H1 (cell line): ENCODE measurements around the gene SMIM41. TPM values are rescaled to one million over a fixed set of nuclear protein-coding genes. Genes with fewer than 3 reads are reported as not detected.
"Not testable (repeated sequence)": the region's sequence is repeated elsewhere in the genome, so short reads cannot be mapped to it uniquely, and the experiment has no call there.

Experiments used
- CTCF ChIA-PET: fragments of 300-600 bp; sonication (Branson Sonifier 250); formaldehyde crosslinking; loops from one replicate; lab custom pipeline; 2021; ENCODE audit not compliant: partially characterized antibody; lab: Charles Lee
- POLR2A ChIA-PET: fragments of 300-600 bp; sonication (Branson Sonifier 250); formaldehyde crosslinking; loops from one replicate; lab custom pipeline; 2021; ENCODE audit warnings: inconsistent platforms; ENCODE audit not compliant: partially characterized antibody; lab: Charles Lee
- DNase-seq, 2 experiments: peaks; one replicate each; pipeline versions ENCODE4 v3.0.0 to v3.0.0-alpha.2; 2010 to 2022; ENCODE audit warnings: low spot score in 2 of 2, low read depth in 1 of 2, mixed read lengths in 1 of 2
- FAIRE-seq: peaks from 2 replicates; lab custom pipeline; 2011; peaks lifted over from hg19 to GRCh38; lab: Jason Lieb, UNC
- H2AFZ ChIP-seq: 2 replicates; pipeline ENCODE4 v1.8.1; 2012; ENCODE audit warnings: low read length, inconsistent platforms
- H2AK5ac ChIP-seq: 2 replicates; pipeline ENCODE4 v1.6.1; 2013; ENCODE audit warnings: low read depth, low read length
- H2BK120ac ChIP-seq: replicated peaks from 2 replicates; pipeline ENCODE3; 2013; ENCODE audit warnings: low read depth, low read length, inconsistent platforms
- H2BK12ac ChIP-seq: 2 replicates; pipeline ENCODE4 v1.6.1; 2013; ENCODE audit warnings: low read depth, low read length
- H2BK15ac ChIP-seq: 2 replicates; pipeline ENCODE4 v1.6.1; 2013; ENCODE audit warnings: low read length
- H2BK20ac ChIP-seq: 2 replicates; pipeline ENCODE4 v1.6.1; 2013; ENCODE audit warnings: low read length
- H2BK5ac ChIP-seq: 2 replicates; pipeline ENCODE4 v1.6.1; 2013; ENCODE audit warnings: low read depth, low read length
- H3K14ac ChIP-seq: 2 replicates; pipeline ENCODE4 v1.6.1; 2013; ENCODE audit warnings: inconsistent platforms; ENCODE audit not compliant: insufficient read length
- H3K18ac ChIP-seq: 2 replicates; pipeline ENCODE4 v1.6.1; 2013; ENCODE audit warnings: low read length; ENCODE audit errors: extremely low read depth
- H3K23ac ChIP-seq: 2 replicates; pipeline ENCODE4 v1.6.1; 2013; ENCODE audit warnings: inconsistent platforms; ENCODE audit not compliant: insufficient read length
- H3K23me2 ChIP-seq: 2 replicates; pipeline ENCODE4 v1.6.1; 2013; ENCODE audit warnings: low read depth, low read length
- H3K27ac ChIP-seq: 2 replicates; pipeline ENCODE4 v1.6.1; 2011; ENCODE audit warnings: low read depth, low read length, inconsistent platforms
- H3K27me3 ChIP-seq, 4 experiments: replicated peaks in 1 of 4; 1 replicate in 1 of 4; 2 replicates in 3 of 4; pipeline versions ENCODE4 v1.6.1 to v1.8.1; 2011 to 2013; ENCODE audit warnings: low read length in 3 of 4, mild to moderate bottlenecking in 3 of 4, inconsistent platforms in 2 of 4, mixed read lengths in 2 of 4, moderate library complexity in 1 of 4; ENCODE audit not compliant: control insufficient read depth in 3 of 4, insufficient read depth in 3 of 4; ENCODE audit errors: extremely low read depth in 1 of 4
- H3K36me3 ChIP-seq, 4 experiments: 2 replicates each; pipeline versions ENCODE4 v1.6.1 to v1.8.1; 2011 to 2013; ENCODE audit warnings: mild to moderate bottlenecking in 4 of 4, low read length in 3 of 4, moderate library complexity in 2 of 4, control low read depth in 1 of 4, inconsistent platforms in 1 of 4; ENCODE audit not compliant: insufficient read depth in 4 of 4, control insufficient read depth in 2 of 4
- H3K4ac ChIP-seq: replicated peaks from 2 replicates; pipeline ENCODE3; 2013; ENCODE audit warnings: low read length, low read depth, mixed read lengths, inconsistent platforms; ENCODE audit not compliant: insufficient read length
- H3K4me1 ChIP-seq, 4 experiments: replicated peaks in 1 of 4; 1 replicate in 1 of 4; 2 replicates in 3 of 4; pipeline versions ENCODE4 v1.6.1 to v1.8.1; 2011 to 2013; ENCODE audit warnings: low read length in 3 of 4, inconsistent platforms in 2 of 4, mixed read lengths in 1 of 4; ENCODE audit not compliant: insufficient read depth in 4 of 4, control insufficient read depth in 3 of 4
- H3K4me2 ChIP-seq, 2 experiments: 2 replicates each; pipeline versions ENCODE4 v1.6.1 to v1.8.1; 2011 to 2013; ENCODE audit warnings: low read depth in 2 of 2, low read length in 2 of 2, control low read depth in 1 of 2, inconsistent platforms in 1 of 2, mild to moderate bottlenecking in 1 of 2; ENCODE audit not compliant: insufficient read depth in 1 of 2
- H3K4me3 ChIP-seq, 4 experiments: fragments of 200-600, 300-600 bp in 1 of 4; sonication (generic), shearing (Covaris generic), sonication (Bioruptor Twin) in 1 of 4; 2 replicates each; pipeline versions ENCODE4 v1.5.1 to v1.8.1; 2011 to 2016; ENCODE audit warnings: low read length in 4 of 4, low read depth in 3 of 4, control low read depth in 2 of 4, inconsistent platforms in 2 of 4, mild to moderate bottlenecking in 2 of 4, mixed read lengths in 1 of 4, moderate library complexity in 1 of 4; ENCODE audit not compliant: insufficient read depth in 2 of 4; ENCODE audit errors: extremely low read depth in 1 of 4
- H3K56ac ChIP-seq: replicated peaks from 2 replicates; pipeline ENCODE3; 2013; ENCODE audit warnings: low read depth, mild to moderate bottlenecking, mixed read lengths, low read length, inconsistent platforms; ENCODE audit not compliant: insufficient read length
- H3K79me1 ChIP-seq: 2 replicates; pipeline ENCODE4 v1.6.1; 2013; ENCODE audit warnings: low read depth, low read length, control low read depth
- H3K79me2 ChIP-seq, 2 experiments: 2 replicates each; pipeline versions ENCODE4 v1.6.1 to v1.8.1; 2012 to 2013; ENCODE audit warnings: low read length in 2 of 2, mild to moderate bottlenecking in 2 of 2, inconsistent platforms in 1 of 2; ENCODE audit not compliant: insufficient read depth in 2 of 2, control insufficient read depth in 1 of 2
- H3K9ac ChIP-seq, 4 experiments: replicated peaks in 1 of 4; 1 replicate in 1 of 4; 2 replicates in 3 of 4; pipeline versions ENCODE4 v1.6.1 to v1.8.1; 2011 to 2013; ENCODE audit warnings: low read depth in 3 of 4, low read length in 3 of 4, control low read depth in 2 of 4, mild to moderate bottlenecking in 2 of 4, moderate library complexity in 2 of 4, inconsistent platforms in 1 of 4; ENCODE audit errors: extremely low read depth in 1 of 4
- H3K9me3 ChIP-seq, 2 experiments: 2 replicates each; pipeline versions ENCODE4 v1.6.1 to v1.8.1; 2012 to 2013; ENCODE audit warnings: mild to moderate bottlenecking in 2 of 2, moderate library complexity in 2 of 2, control low read depth in 1 of 2, inconsistent platforms in 1 of 2, low read depth in 1 of 2, low read length in 1 of 2, mixed read lengths in 1 of 2; ENCODE audit not compliant: insufficient read depth in 2 of 2
- H4K20me1 ChIP-seq, 2 experiments: replicated peaks in 1 of 2; 2 replicates each; pipeline versions ENCODE3 to v1.8.1; 2011 to 2013; ENCODE audit warnings: inconsistent platforms in 2 of 2, low read length in 2 of 2, mild to moderate bottlenecking in 1 of 2; ENCODE audit not compliant: insufficient read depth in 2 of 2, control insufficient read depth in 1 of 2
- H4K5ac ChIP-seq: 2 replicates; pipeline ENCODE4 v1.6.1; 2013; ENCODE audit warnings: low read length, low read depth, mixed read lengths, inconsistent platforms; ENCODE audit not compliant: insufficient read length
- H4K8ac ChIP-seq: 2 replicates; pipeline ENCODE4 v1.8.0; 2013; ENCODE audit warnings: mild to moderate bottlenecking, moderate library complexity, low read length, inconsistent platforms; ENCODE audit not compliant: insufficient read depth; ENCODE audit errors: extremely low read depth
- H4K91ac ChIP-seq: replicated peaks from 2 replicates; pipeline ENCODE3; 2013; ENCODE audit warnings: low read length, mixed read lengths, inconsistent platforms; ENCODE audit not compliant: insufficient read length
- BACH1 ChIP-seq: IDR thresholded peaks from 2 replicates; pipeline ENCODE4 v1.6.1; 2012; ENCODE audit warnings: low read length, improper control_type of control experiment
- E2F6 ChIP-seq: IDR thresholded peaks from 2 replicates; pipeline ENCODE4 v1.6.1; 2012; ENCODE audit warnings: inconsistent platforms
- JUND ChIP-seq: IDR thresholded peaks from 2 replicates; pipeline ENCODE4 v1.6.1; 2011; ENCODE audit warnings: mild to moderate bottlenecking, improper control_type of control experiment, low read length
- RAD21 ChIP-seq, 2 experiments: IDR thresholded peaks in 1 of 2; conservative IDR thresholded peaks in 1 of 2; 2 replicates each; pipeline ENCODE4 v1.6.1; 2011; ENCODE audit warnings: low read depth in 2 of 2, low read length in 2 of 2, improper control_type of control experiment in 1 of 2, inconsistent platforms in 1 of 2, mild to moderate bottlenecking in 1 of 2, moderate library complexity in 1 of 2
- WGBS, 2 experiments: shearing (Covaris generic) in 1 of 2; methylation state at CpG; one replicate each; pipeline versions ENCODE4 v1.1.6 to v1.1.7; 2013 to 2015; ENCODE audit warnings: low lambda C conversion rate in 2 of 2, mixed read lengths in 2 of 2, inconsistent platforms in 1 of 2, low coverage in 1 of 2, missing lambda C conversion rate in 1 of 2; ENCODE audit not compliant: insufficient replicate concordance in 2 of 2, insufficient coverage in 1 of 2, insufficient read length in 1 of 2; ENCODE audit errors: extremely low coverage in 1 of 2, missing lambda C conversion rate in 1 of 2; 5-methylcytosine and 5-hydroxymethylcytosine counted together
- polyA plus RNA-seq, 7 experiments: library from polyadenylated mRNA; depleted of rRNA in 3 of 7; stranded (reverse) in 5 of 7; unstranded in 2 of 7; fragments of >200 nt in 5 of 7; fragments of 200-250 nt in 2 of 7; gene quantifications; 1 replicate in 5 of 7; 2 replicates in 1 of 7; 4 replicates in 1 of 7; pipeline versions ENCODE4 v1.2.1 to v1.2.3, GENCODE V29; 2011 to 2013; ENCODE audit warnings: missing spikeins in 2 of 7, mixed read lengths in 2 of 7
- total RNA-seq: library from RNA; stranded (reverse); fragmentation: NEBNext Ultra II Directional; extraction: Animal tissue kit (Norgen Biotek cat#: 25700); gene quantifications from 2 replicates; pipeline ENCODE4 v1.2.1, GENCODE V29; 2021
- TF ChIP-seq, protein P1 (sequence below), 3 experiments: IDR thresholded peaks; 1 replicate in 2 of 3; 2 replicates in 1 of 3; pipeline versions ENCODE4 v1.5.1 to v1.6.1; 2011; ENCODE audit warnings: low read length in 3 of 3, mild to moderate bottlenecking in 3 of 3, inconsistent platforms in 2 of 3, low read depth in 1 of 3, moderate library complexity in 1 of 3; ENCODE audit not compliant: insufficient read depth in 1 of 3; ENCODE audit errors: control extremely low read depth in 1 of 3

SMIM41 gene
- total and polyA plus RNA-seq, 2 of the 8 experiments (the other 6 are each of a cell fraction or from before 2014, with no cell fraction given) = 0.28 to 0.98 TPM

DNA sequence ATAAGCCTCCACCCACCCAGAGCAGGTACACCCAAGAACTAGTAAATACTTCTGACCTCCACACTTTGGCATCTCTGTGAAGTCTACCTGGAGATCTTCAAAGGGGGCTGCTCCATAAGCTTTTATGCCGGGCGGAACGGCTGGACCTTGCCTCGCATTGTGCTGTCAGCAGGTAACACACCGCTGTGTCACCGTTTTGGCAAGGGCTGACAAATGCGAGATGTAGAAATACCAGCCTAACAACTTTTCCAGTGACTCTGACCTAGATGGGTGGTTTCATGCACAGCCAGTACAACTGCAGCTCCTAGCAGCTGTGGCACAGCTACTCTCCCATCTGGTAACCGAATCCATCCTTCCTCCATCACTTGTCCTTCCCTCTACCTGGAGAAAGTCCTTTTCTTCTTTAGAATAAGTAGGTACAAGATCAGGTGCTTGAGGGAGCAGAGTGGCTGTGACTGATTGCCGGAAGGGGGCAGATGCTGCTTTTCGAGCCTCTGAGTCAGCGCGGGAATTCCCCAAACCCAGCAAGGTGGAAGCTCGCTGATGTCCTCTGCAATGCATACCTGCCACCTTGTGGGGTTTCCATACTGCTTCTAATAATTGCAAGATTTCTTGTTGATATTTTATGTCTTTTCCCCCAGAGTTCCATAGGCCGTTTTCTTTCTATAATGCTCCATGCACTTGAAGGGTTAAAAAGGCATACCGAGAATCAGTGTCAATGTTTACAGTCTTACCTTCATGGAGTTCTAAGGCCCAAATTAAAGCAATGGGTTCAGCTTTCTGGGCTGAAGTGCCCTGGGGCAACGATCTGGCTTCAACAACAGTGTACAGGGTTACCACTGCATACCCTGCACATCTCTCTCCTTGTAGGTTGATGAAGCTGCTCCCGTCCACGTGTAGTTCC is 37.0 kb downstream of the SMIM41 start:
- H4K20me1 ChIP-seq, H4K91ac ChIP-seq, H3K27me3 ChIP-seq, H3K23ac ChIP-seq, H3K56ac ChIP-seq, H3K4me3 ChIP-seq, H2BK5ac ChIP-seq, H4K8ac ChIP-seq, H3K79me2 ChIP-seq, H2BK15ac ChIP-seq, DNase-seq, FAIRE-seq, H3K36me3 ChIP-seq, H2BK120ac ChIP-seq, H3K14ac ChIP-seq, H2AK5ac ChIP-seq, H3K9me3 ChIP-seq, H3K79me1 ChIP-seq, H3K9ac ChIP-seq, H3K27ac ChIP-seq, H3K18ac ChIP-seq, H3K23me2 ChIP-seq, H4K5ac ChIP-seq, H3K4ac ChIP-seq: not testable (repeated sequence)
- WGBS, 2 experiments = 57% methylated on average over 18 of the region's 18 CpGs; no CpG with 5 or more reads in 1 of the 2 experiments
- CTCF ChIA-PET = interaction anchor here (0.7 to 12.6 kb wide), 17 partner anchors 8 to 113 kb away, joined by 3 to 338 read pairs (median 4); partner anchors contain the start of genes ATG101 and NR4A1
- Histone ChIP-seq H2BK20ac (peak overlapping the region; percentile 80; the same call in 1 of the 2 replicates), H2AFZ (peak overlapping the region; percentile 12; the same call in 1 of the 2 replicates), H3K4me1 (peaks cover 5 to 17% (median 8%) of the 10 kb centered on the region in 4 experiments), H2BK12ac (0 out of 2 replicates have a peak overlapping the region, but pooled peaks have one; percentile 60), H3K4me2 (peak overlapping the region in 1 of 2 experiments; percentile 31; a peak in 1 of 4 replicates)
- POLR2A ChIA-PET = interaction anchor here (1.6 kb wide), 2 partner anchors 9 to 79 kb away, joined by 4 to 8 read pairs; no protein-coding TSS in a partner anchor
- TF ChIP-seq RAD21 (IDR thresholded peaks at IDR 0.05 in 1 of 2, conservative IDR thresholded peaks at IDR 0.05 in 1 of 2; ENCODE audit: low read depth in 2 of 2, low read length in 2 of 2) (peak; percentile 30 to 37), E2F6 (0 out of 2 replicates have a peak, but pooled peaks have one; percentile 12), JUND (peak; percentile 61), BACH1 (0 out of 2 replicates have a peak, but pooled peaks have one; percentile 10)
- TF ChIP-seq, protein P1, sequence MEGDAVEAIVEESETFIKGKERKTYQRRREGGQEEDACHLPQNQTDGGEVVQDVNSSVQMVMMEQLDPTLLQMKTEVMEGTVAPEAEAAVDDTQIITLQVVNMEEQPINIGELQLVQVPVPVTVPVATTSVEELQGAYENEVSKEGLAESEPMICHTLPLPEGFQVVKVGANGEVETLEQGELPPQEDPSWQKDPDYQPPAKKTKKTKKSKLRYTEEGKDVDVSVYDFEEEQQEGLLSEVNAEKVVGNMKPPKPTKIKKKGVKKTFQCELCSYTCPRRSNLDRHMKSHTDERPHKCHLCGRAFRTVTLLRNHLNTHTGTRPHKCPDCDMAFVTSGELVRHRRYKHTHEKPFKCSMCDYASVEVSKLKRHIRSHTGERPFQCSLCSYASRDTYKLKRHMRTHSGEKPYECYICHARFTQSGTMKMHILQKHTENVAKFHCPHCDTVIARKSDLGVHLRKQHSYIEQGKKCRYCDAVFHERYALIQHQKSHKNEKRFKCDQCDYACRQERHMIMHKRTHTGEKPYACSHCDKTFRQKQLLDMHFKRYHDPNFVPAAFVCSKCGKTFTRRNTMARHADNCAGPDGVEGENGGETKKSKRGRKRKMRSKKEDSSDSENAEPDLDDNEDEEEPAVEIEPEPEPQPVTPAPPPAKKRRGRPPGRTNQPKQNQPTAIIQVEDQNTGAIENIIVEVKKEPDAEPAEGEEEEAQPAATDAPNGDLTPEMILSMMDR (IDR thresholded peaks at IDR 0.05; ENCODE audit: control extremely low read depth in 1 of 3, insufficient read depth in 1 of 3, low read depth in 1 of 3, low read length in 3 of 3) = peak; percentile 4 to 49 (median 21)
